ENCODE results near the gene UNC13C. TPM values are rescaled to one million over a fixed set of nuclear protein-coding genes. Genes with fewer than 3 reads are reported as not detected.

UNC13C gene
- total RNA-seq, 1 donor from 2014 or later = 0.26 TPM

DNA sequence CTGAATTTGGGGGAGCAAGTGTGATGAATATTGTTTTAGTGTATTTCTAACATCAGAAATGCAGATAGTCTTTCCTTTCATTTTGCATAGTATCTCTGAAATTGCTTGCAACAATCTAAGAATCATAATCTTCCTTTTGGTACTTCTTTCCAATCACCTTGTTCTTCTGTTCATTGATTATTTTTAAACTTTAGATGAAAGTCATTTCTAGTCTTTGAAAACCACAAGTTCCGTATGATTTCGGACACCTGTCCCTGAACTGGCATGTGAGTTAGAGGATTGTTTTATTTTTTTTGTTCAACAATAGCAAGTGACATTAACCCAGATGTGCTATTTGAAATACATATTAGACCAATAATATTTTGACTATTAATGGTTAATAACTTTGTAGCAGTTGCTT lies 329.7 kb downstream of the UNC13C start:
- TF ChIP-seq, protein P1, sequence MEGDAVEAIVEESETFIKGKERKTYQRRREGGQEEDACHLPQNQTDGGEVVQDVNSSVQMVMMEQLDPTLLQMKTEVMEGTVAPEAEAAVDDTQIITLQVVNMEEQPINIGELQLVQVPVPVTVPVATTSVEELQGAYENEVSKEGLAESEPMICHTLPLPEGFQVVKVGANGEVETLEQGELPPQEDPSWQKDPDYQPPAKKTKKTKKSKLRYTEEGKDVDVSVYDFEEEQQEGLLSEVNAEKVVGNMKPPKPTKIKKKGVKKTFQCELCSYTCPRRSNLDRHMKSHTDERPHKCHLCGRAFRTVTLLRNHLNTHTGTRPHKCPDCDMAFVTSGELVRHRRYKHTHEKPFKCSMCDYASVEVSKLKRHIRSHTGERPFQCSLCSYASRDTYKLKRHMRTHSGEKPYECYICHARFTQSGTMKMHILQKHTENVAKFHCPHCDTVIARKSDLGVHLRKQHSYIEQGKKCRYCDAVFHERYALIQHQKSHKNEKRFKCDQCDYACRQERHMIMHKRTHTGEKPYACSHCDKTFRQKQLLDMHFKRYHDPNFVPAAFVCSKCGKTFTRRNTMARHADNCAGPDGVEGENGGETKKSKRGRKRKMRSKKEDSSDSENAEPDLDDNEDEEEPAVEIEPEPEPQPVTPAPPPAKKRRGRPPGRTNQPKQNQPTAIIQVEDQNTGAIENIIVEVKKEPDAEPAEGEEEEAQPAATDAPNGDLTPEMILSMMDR (IDR thresholded peaks at IDR 0.05; ENCODE audit: insufficient read depth, low read length, severe bottlenecking) = no peak
- Histone ChIP-seq H3K27me3 (ENCODE audit: control insufficient read depth, insufficient read depth, low read length) (no peaks in the 10 kb centered on the region), H3K4me3 (ENCODE audit: low read depth, low read length) (no peak overlapping the region), H3K36me3 (ENCODE audit: control insufficient read depth, insufficient read depth, low read length) (no peaks in the 10 kb centered on the region)
- DNase-seq (ENCODE audit: low read depth) = no peak
- no peak for FAIRE-seq

DNA sequence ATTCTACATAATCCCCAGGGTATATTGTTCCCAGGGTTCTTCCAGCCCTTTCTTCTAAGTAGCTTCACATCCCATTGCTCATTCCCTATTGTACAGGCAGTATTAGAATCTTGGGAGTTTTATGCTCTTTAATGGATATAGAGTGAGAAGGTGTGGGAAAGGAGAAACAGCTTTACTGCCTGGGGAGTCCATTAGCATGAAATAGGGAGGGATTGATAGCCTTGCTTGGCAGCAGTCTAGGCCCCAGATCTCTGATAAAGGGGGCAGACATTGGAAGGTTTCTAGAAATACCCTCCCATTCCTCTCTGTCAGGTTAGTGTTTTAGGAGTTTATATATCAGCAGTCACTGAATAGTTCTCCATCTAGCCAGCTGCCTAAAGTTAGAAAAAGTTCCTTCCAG lies 334.3 kb downstream of the UNC13C start:
- no peak for FAIRE-seq
- Histone ChIP-seq H3K36me3 (ENCODE audit: control insufficient read depth, insufficient read depth, low read length) (no peaks in the 10 kb centered on the region), H3K4me3 (ENCODE audit: low read depth, low read length) (no peak overlapping the region), H3K27me3 (ENCODE audit: control insufficient read depth, insufficient read depth, low read length) (no peaks in the 10 kb centered on the region)
- DNase-seq (ENCODE audit: low read depth) = no peak
- TF ChIP-seq, protein P1 (IDR thresholded peaks at IDR 0.05; ENCODE audit: insufficient read depth, low read length, severe bottlenecking) = no peak

DNA sequence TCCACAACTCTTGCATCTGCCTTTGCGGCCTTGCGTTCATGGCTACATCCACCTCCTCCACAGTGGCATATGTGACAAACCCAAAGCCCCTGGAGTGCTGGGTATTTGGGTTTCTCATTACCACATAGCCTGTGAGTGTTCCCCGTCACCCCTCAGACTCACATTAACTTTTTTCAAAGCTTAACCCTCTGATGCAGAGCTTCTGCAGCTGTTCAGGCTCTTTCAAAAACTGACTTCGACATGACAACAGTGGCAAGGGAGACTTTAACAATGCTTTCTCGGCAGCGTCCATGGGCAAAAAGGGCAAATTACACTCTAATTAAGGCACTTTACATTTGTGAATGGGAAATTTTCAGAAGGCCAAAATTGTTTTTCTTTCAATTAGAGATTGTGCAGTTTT lies 343.2 kb downstream of the UNC13C start:
- no peaks in the 10 kb centered on the region for H3K27me3 ChIP-seq (ENCODE audit: control insufficient read depth, insufficient read depth, low read length)
- DNase-seq (ENCODE audit: low read depth) = no peak
- H3K4me3 ChIP-seq (ENCODE audit: low read depth, low read length) = no peak overlapping the region
- TF ChIP-seq, protein P1 (IDR thresholded peaks at IDR 0.05; ENCODE audit: insufficient read depth, low read length, severe bottlenecking) = no peak
- FAIRE-seq = no peak
- no peaks in the 10 kb centered on the region for H3K36me3 ChIP-seq (ENCODE audit: control insufficient read depth, insufficient read depth, low read length)

DNA sequence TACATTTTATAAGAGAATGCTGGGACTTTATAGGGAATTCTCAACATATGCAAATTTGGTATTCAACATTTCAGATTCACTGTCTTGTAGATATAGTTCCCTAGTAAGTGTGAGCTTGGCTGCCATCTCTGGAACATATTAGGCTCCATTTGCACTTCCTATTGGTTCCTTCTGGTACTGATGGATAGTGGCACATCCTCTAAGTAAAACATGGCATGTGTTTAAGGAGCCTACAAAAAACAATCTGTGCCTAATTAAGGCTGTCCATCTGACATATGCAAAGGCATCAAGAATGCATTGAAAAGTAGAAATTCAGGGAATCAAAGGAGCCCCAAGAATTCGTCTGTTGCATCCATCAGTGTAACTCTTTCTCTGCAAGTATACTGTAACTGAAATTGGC lies 344.1 kb downstream of the UNC13C start:
- H3K36me3 ChIP-seq (ENCODE audit: control insufficient read depth, insufficient read depth, low read length) = no peaks in the 10 kb centered on the region
- no peak overlapping the region for H3K4me3 ChIP-seq (ENCODE audit: low read depth, low read length)
- no peak for FAIRE-seq
- no peak for DNase-seq (ENCODE audit: low read depth)
- TF ChIP-seq, protein P1 (IDR thresholded peaks at IDR 0.05; ENCODE audit: insufficient read depth, low read length, severe bottlenecking) = no peak
- H3K27me3 ChIP-seq (ENCODE audit: control insufficient read depth, insufficient read depth, low read length) = no peaks in the 10 kb centered on the region

DNA sequence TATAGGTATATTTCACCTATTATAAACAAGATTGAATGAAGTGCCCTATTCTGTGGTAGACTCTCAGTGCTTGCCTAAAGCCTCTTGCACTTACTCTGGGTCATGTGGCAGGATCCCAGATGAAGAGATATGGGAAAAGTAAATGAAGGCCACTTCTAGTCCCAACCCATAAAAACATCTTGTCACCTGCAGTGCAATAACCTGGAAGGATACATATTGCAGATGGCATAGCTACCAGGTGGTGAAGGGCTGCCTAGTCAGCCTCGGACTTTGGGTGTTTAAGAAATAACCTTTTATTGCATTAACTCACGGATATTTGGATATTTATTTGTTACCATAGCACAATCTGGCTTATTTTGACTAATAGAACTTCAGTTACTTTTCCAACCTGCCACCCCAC lies 367.1 kb downstream of the UNC13C start:
- TF ChIP-seq, protein P1 (IDR thresholded peaks at IDR 0.05; ENCODE audit: insufficient read depth, low read length, severe bottlenecking) = no peak
- H3K27me3 ChIP-seq (ENCODE audit: control insufficient read depth, insufficient read depth, low read length) = no peaks in the 10 kb centered on the region
- H3K36me3 ChIP-seq (ENCODE audit: control insufficient read depth, insufficient read depth, low read length) = no peaks in the 10 kb centered on the region
- no peak overlapping the region for H3K4me3 ChIP-seq (ENCODE audit: low read depth, low read length)
- DNase-seq (ENCODE audit: low read depth) (no peak), FAIRE-seq (no peak)

DNA sequence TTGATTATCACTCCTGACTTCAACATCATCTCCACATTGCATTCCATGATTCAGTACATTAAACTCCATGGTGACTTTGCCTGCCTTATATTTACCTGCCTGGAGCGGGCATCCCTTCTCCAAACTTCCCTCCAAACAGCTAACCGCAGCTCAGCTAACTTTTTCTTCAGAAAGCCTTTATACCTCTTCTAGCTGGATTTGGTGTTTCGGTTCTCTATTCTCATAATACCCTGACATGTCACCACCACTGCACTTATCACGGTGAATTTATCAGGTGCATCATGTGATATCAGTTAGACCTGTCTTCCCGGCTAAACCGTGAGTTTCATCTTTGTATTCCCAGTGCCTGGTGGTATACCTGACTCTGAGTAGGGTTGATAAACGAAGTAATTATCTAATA lies 367.6 kb downstream of the UNC13C start:
- FAIRE-seq (no peak), DNase-seq (ENCODE audit: low read depth) (no peak)
- Histone ChIP-seq H3K27me3 (ENCODE audit: control insufficient read depth, insufficient read depth, low read length) (no peaks in the 10 kb centered on the region), H3K36me3 (ENCODE audit: control insufficient read depth, insufficient read depth, low read length) (no peaks in the 10 kb centered on the region), H3K4me3 (ENCODE audit: low read depth, low read length) (no peak overlapping the region)
- TF ChIP-seq, protein P1 (IDR thresholded peaks at IDR 0.05; ENCODE audit: insufficient read depth, low read length, severe bottlenecking) = no peak
